Spleen (tissue), 7 donors: ENCODE measurements around the gene AHDC1.

ENCODE experiments used
- POLR2A ChIP-seq, 3 donors: fragments of 450-650 bp; IDR thresholded peaks; one replicate each; pipeline ENCODE4 v1.5.1; 2017; ENCODE audit warnings: antibody characterized with exemption in 3 of 3, mild to moderate bottlenecking in 1 of 3
- TF ChIP-seq, protein P1 (sequence below), 11 experiments: fragments of 200-600 bp in 7 of 11; fragments of 450-650 bp in 4 of 11; sonication (generic) in 4 of 11; IDR thresholded peaks in 8 of 11; conservative IDR thresholded peaks in 3 of 11; 1 replicate in 7 of 11; 2 replicates in 4 of 11; pipeline versions ENCODE4 v1.4.0 to v1.8.0; 2016 to 2021; ENCODE audit warnings: antibody characterized with exemption in 11 of 11, inconsistent platforms in 4 of 11, mild to moderate bottlenecking in 1 of 11
- donor health status: DM: no; HTN: no; CAD: no; lungs with moderate emphysema.
- donor health status: DM: no; HTN: no; CAD: no.
- donor health status: DM: no; HTN: no; CAD: no.

DNA sequence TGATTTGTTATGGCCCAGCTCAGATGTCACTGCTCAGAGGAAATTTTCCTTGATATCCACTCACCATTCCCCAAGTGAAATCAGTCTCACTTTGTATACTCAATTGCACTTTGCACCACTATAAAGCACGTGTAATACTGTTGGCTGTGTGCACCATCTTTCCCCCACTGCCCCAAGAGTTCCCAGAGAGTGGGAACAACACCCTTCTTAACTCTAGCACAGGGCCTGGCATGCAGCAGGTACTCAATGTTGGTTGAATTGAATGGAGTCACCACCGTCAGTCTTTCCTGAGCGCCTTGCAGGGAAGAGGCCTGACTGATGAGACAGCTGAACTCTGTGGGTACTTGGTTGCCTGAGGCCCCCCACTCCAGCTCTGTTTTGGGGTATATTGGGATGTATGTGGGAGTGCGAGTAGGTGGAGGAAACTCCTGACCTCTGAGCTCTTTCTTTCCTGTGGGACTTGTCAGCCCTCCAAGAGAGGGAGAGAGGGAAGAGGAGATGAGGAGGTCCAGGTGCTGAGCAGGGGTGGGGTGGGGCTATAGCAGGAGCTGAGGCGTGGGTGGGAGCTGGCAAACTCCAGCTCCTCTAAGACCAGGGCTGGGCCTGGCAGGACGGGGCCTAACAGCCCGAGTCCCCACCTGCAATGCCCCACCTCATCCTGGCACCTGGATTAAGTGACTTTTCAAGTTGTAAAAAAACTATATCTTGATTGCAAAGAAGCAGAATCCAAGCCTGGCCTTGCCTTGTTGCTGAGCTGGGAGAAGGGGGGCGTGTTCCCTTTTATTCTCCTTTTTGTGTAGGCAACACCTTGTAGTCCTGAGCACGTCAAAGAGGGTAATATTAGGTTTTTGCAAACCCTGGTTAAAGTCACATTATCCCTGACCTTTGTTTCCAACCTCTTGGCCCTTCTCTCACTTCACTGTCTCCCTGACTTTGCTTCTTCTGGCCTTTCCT, 94.5 kb downstream of the AHDC1 start:
- TF ChIP-seq, protein P1, sequence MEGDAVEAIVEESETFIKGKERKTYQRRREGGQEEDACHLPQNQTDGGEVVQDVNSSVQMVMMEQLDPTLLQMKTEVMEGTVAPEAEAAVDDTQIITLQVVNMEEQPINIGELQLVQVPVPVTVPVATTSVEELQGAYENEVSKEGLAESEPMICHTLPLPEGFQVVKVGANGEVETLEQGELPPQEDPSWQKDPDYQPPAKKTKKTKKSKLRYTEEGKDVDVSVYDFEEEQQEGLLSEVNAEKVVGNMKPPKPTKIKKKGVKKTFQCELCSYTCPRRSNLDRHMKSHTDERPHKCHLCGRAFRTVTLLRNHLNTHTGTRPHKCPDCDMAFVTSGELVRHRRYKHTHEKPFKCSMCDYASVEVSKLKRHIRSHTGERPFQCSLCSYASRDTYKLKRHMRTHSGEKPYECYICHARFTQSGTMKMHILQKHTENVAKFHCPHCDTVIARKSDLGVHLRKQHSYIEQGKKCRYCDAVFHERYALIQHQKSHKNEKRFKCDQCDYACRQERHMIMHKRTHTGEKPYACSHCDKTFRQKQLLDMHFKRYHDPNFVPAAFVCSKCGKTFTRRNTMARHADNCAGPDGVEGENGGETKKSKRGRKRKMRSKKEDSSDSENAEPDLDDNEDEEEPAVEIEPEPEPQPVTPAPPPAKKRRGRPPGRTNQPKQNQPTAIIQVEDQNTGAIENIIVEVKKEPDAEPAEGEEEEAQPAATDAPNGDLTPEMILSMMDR (IDR thresholded peaks at IDR 0.05 in 8 of 11, conservative IDR thresholded peaks at IDR 0.05 in 3 of 11), result no peak
- TF ChIP-seq POLR2A (IDR thresholded peaks at IDR 0.05), result no peak
